Jurkat, Clone E6-1 (cell line): ENCODE data around the gene FLYWCH1. TPM values are rescaled to one million over a fixed set of nuclear protein-coding genes. Genes with fewer than 3 reads are reported as not detected.

ENCODE experiments used
- DNase-seq: peaks from one replicate; pipeline ENCODE4 v3.0.0-alpha.2; 2011; ENCODE audit warnings: low read depth, low spot score
- H3K4me3 ChIP-seq: 2 replicates; pipeline ENCODE4 v1.5.1; 2011; ENCODE audit warnings: mild to moderate bottlenecking, low read length, control low read depth, moderate library complexity
- polyA plus RNA-seq: library from polyadenylated mRNA; unstranded; fragments of >200 nt; gene quantifications from one replicate; pipeline ENCODE4 v1.2.1, GENCODE V29; 2012; ENCODE audit warnings: missing spikeins; ENCODE audit not compliant: insufficient read length, insufficient read depth

The FLYWCH1 gene
- 38.8 TPM for polyA plus RNA-seq

GRCh38 chr16:2911638-2912329 is at the start of gene FLYWCH1:
TSS of gene FLYWCH1 (plus strand) at chr16:2911931. CDS start at chr16:2929686, 17,755 bp downstream.
- H3K4me3 ChIP-seq = peak within 1 kb of the TSS; percentile 72
- DNase-seq = peak; percentile 96

DNA sequence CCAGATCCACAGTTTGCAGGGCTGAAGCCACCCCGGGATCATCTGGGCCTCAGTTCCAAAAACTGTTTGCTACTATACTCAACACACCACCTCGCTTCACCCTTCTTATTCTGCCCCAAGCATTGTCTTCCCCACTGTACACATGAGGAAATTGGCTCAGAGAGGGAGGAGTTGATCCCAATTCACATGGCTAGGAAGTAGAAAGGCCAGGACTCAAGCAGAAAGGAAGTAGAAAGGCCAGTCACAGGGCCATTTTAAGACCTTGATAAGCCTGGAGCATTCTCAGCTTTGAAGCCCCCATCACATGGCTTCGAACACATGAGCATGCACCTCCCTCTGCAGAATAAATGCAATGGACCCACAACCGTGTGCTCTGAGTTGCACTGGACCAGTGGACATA is 46.1 kb upstream of the FLYWCH1 start:
- no peak overlapping the region for H3K4me3 ChIP-seq
- no peak for DNase-seq

GRCh38 chr16:2866431-2866830 is 45.3 kb upstream of the FLYWCH1 start:
- peak; percentile 16 for DNase-seq
- H3K4me3 ChIP-seq = no peak overlapping the region

DNA sequence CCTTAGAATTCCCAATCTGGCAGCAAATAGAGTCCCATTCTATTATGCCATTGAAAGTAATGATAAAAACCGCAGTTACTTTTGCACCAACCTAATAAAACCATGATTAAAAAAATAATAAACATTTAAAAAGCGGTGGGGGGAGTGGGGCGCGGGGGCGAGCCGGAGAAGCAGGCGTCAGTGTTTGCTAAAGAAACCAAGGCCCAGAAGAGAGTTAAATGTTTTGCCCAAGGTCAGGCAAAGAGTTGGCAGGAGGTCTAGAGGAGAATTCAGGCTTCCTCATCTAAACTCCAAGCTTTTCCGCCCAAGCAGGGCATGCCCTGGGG is 44.1 kb upstream of the FLYWCH1 start:
- H3K4me3 ChIP-seq = peak overlapping the region; percentile 67
- no peak for DNase-seq

DNA sequence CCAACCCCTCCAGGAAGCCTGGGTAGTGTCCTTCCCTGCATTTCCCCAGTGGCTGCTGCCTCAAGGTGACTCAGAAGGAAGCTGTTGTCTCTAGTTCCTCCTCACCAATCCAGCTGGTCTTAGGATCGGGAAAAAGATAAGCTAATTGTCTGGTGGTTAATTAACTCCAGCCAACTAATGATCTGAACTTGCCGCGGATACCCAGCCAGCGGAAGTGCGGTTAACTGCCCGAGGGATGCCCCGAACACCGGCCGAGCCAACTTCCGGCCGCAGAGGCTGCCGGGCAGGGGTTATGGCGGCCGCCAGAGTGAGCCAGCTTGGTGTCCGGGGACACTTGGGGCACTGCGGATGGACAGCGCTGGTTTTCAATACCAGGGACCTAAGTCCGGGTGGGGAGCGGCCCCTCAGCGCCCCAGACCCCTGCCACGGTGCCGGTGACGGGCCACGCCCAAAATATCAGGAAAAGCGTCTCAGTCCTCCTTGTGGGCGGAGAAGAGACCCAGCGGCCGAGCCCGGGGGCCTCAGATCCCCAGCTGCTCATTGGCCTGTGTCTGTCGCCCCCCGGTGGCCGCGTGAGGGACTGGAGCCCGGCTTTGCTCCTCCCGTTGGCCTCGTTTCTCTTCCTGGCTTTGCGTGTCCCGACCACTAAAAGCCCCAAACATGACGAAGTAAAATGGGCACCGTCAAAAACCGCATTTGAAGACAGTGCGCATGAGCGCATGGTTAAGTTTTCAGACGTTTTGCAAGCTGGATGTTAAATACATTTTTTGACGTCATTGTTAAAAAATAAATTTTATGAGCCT is 43.5 kb upstream of the FLYWCH1 start:
- H3K4me3 ChIP-seq = peak overlapping the region; percentile 67
- peak; percentile 90 for DNase-seq

DNA sequence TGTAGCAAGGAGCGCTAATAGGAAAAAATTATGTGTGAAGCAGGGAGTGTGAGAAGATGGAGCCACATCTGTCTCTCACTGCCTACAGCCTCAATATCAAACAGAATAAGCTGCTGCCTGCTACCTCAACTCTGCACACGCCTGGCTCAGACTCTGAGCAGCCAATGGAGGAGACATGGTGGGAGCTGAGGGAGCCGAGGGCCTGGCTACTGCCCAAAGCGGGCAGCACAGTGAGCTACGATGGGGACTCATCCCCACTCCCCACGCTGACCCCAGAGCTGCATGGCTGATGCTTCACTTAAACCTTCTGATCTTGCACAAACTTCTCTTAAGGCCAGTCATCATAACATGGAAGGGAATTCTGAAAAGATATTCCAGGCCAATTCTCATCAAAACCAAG is 39.8 kb upstream of the FLYWCH1 start:
- no peak overlapping the region for H3K4me3 ChIP-seq
- DNase-seq = no peak

GRCh38 chr16:2874032-2874911 is 37.5 kb upstream of the FLYWCH1 start:
- no peak overlapping the region for H3K4me3 ChIP-seq
- no peak for DNase-seq

DNA sequence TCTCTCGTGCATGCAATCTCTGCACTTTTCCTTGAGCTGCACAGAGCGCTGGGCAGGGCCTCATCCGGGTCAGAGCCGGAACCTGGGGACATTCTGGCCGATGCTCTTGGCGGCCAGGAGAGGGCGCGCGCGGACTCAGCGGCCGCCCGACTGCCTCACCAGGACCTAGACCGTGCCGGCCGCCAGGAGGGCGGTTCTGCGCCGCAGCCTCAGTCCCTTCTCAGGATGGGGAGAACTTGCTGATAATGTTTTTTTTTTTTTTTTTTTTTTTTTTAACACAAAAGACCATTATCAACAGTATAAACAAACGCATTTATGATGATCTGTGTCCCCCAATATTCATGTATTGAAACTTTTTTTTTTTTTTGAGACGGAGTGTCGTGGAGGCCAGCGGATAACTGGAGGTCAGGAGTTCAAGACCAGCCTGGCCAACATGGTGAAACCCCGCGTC is 36.8 kb upstream of the FLYWCH1 start:
- H3K4me3 ChIP-seq = no peak overlapping the region
- peak; percentile 28 for DNase-seq

DNA sequence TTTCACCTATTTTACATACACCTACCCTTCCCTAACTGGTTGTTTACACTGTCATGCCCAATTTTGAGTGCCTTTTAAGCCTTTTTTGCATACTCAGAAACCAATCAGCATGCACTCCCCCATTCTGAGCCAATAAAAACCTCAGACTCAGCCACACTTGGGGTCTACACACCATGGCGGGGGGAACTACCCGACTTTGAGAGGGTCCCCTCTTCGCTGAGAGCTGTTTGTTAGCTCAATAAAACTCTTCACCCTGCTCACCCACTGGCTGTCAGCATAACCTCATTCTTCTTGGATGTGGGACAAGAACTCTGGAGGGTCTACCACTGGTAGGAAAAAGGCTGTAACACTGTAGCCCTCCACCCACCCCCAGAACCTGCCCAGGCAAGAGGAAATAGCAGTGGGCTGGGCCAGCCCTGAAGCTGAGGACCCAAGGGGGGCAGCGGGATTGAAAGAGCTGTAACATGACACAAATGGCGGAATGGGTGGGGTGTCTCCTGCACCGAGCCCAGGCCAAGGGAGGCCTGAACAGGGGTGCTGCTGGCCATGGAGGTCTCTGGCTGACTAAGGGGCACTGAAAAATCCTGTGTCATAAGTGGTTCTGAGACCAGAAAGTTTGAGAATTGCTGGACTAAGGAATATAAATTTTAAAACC is 31.8 kb upstream of the FLYWCH1 start:
- no peak for DNase-seq
- H3K4me3 ChIP-seq = no peak overlapping the region

GRCh38 chr16:2881783-2882649 is 29.7 kb upstream of the FLYWCH1 start:
- H3K4me3 ChIP-seq = peak overlapping the region; percentile 78
- DNase-seq = no peak

GRCh38 chr16:2882650-2883457 is 28.9 kb upstream of the FLYWCH1 start, which contains the start of gene FLYWCH2:
TSS of gene FLYWCH2 (plus strand) at chr16:2883215. CDS start at chr16:2896450, 13,235 bp downstream.
- peak within 1 kb of the TSS; percentile 78 for H3K4me3 ChIP-seq
- peak; percentile 93 for DNase-seq

- H3K4me3 ChIP-seq = peak overlapping the region; percentile 78
- DNase-seq = no peak
These were observed 28.2 kb upstream of the FLYWCH1 start for GRCh38 chr16:2883458-2883908.

DNA sequence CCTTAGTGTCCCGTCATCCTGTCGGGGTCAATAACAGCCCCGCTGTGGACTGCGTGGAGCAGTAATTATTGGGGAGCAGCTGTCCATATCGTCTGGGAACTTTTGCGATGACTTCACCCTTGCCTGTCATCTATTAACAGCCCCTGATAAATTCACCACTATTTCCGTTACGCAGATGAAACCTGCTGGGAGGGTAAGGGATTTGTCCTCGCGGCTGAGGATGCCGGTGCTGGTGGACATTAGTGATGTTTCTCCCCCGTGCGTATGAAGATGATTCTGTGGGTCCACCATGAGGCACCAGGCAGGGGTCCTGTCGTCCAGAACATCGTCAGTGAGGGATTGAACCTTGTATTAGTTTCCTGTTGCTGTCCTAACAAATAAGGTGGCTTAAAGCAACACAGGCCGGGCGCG is 27.7 kb upstream of the FLYWCH1 start:
- peak overlapping the region; percentile 78 for H3K4me3 ChIP-seq
- DNase-seq = no peak

DNA sequence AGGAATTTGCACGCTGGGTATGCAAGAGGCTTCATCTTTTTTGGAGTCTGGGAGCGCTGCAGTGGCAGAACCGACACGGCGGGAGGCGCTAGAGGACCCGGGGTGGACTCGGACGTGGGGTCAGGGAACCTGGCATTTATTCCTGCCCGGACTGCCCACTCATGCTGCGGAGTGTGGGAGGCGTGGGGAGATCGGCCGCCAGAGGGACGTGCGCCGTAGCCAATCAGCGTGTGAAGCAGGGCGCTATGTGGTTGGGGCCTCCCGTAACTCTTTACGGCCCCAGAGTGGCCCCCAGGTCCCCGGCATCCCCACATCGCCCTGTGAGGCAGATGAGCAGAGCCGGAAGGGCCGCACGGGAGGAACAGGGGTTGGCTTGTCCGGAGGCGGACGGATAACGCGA is 17.5 kb upstream of the FLYWCH1 start:
- no peak for DNase-seq
- no peak overlapping the region for H3K4me3 ChIP-seq

- H3K4me3 ChIP-seq = no peak overlapping the region
- DNase-seq = no peak
These were observed 15.9 kb upstream of the FLYWCH1 start for GRCh38 chr16:2895813-2896212.

DNA sequence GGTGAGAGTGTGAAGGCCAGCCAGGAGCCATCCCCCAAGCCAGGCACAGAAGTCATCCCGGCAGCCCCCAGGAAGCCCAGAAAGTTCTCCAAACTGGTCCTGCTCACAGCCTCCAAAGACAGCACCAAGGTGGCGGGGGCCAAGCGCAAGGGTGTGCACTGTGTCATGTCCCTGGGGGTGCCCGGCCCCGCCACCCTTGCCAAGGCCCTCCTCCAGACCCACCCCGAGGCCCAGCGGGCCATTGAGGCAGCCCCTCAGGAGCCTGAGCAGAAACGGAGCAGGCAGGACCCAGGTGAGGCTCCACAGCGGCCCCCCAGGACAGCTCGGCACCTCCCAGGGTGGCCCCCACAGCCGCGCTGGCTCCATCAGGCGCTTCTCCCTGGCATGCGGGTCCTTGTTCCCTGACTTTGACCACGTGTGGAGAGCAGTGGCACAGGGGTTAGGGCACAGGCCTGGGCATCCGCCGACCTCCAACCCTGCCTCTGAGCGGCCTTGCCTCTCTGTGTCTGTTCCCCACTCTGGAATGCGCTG is 15.2 kb upstream of the FLYWCH1 start:
- H3K4me3 ChIP-seq = no peak overlapping the region
- DNase-seq = no peak

DNA sequence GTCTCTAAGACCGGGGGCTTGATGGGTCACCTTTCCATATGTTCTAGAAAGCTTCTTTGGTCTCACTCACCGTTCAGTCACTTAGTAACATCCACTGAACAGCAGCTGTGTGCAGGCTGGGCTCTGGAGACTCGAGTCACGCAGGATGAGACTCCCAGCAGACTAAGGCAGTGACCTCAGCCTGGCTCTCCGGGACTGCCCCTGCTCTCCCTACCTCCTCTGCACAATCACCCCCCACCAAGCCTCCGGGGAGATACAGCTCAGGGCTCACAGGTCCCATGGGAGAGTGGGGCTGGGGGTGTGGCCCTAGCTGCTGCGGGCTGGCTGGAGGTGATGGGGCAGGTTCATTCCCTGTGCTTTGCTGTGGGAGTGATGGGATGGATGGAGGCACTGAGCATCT is 14.6 kb upstream of the FLYWCH1 start:
- DNase-seq = no peak

More for the DNA sequence above, 14.6 kb upstream of the FLYWCH1 start:
- no peak overlapping the region for H3K4me3 ChIP-seq
